TTC549 (cell line): ENCODE results near the gene CDH13.

Experiments used
- FAIRE-seq: peaks from 2 replicates; lab custom pipeline; 2012; peaks lifted over from hg19 to GRCh38; lab: Jason Lieb, UNC

Gene CDH13

DNA sequence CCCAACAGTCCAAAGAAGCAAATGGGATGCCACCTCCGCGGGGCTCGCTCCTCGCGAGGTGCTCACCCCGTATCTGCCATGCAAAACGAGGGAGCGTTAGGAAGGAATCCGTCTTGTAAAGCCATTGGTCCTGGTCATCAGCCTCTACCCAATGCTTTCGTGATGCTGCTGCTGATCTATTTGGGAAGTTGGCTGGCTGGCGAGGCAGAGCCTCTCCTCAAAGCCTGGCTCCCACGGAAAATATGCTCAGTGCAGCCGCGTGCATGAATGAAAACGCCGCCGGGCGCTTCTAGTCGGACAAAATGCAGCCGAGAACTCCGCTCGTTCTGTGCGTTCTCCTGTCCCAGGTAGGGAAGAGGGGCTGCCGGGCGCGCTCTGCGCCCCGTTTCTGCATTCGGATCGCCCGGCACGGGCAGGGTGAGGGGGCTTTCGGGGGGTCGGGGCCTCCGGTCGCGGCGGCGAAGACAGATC lies at the start of gene CDH13:
CDH13 (plus strand) TSS at position 179 of the 471 bp plus-strand sequence.
- no peak for FAIRE-seq

DNA sequence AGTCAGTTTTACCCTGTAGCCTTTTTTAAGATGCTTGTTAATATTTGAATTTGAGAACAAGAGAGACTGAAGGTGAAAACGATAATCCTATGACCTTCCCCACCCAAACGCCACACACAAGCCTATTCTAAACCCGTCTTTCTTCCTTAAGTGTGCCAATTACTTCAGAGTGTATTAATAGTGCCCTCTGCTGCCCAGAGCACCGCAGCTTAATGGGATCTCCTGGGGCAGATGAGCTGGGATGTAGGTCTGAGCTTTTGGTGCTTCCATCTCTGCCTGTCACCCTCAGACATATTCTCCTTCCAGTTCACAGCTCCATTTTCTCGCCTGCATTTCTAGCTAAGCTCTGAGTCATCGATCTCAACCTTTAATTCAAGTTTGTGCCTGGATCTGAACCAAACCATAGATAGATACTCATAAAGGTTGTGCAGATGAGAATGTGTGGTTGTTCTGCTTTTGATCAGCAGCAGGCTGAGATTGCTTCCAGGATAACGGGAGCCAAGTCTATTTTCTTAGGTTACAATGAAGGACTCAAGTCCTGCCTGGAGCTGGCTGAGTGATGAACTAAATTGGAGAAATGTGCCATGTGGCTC lies 46.4 kb upstream of the CDH13 start:
- no peak for FAIRE-seq

DNA sequence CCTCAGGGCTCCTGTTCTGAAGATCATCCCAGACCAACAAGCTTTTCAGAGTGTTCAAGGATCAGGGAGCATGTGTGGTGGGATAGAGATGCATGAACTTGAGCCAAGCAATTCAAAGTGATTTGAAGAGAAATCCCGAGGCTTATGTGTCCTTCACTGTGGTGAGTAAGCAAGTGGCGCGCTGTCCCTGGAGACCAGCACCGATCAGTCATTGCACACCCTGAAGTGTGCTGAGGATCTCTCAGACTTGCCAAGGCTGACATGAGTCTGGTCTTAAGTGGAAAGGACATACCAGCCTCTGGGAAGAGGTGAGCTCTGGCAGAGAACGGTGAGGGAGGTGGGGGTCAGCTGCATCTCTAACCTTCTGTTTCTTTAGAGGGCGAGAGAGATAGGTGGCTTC lies 43.8 kb upstream of the CDH13 start:
- no peak for FAIRE-seq

DNA sequence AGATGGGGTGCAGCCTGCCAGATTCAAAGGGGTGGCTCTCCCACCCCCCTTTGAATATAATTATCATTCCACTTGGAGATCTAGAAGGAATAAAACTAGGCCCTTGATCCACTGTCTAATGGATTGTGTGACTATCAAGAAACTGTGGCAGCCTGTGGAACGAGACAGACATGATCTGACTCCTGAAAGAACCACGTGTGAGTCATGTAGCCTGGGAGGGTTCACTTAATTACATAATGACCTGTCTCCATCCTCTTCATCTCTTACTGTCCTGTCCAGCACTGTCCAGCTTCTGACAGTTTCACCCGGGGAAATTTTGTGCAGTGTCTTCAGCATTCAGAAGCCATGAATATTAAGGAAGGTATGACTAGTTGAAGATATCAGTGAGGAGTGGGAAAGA lies 43.3 kb upstream of the CDH13 start:
- FAIRE-seq, result no peak

DNA sequence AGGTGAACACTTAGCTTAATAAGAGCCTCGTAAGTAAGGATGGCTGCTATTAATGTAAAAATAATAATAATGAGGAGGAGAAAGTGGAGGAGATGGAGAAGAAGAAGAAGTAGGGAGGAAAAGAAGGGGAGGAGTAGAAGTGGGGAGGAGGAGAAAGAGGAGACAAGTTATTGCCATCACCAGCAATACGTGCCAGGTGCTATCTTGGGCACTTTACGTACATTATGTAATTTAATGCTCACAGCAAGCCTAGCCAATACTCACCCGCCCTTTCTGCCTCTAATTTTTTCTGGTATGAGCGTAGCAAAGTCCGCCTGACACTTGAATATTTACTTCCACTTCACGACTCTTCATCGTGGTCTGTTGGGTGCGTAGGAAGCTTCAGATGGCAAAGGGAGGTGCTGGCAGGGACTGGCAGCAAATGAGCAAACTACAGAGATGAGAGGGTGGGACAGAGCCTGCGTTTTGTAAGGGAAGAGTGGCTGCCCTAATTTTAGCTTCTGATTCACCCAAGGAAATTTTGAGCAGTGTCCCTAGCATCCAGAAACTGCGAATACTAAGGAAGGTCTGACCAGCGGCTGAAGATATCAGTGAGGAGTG lies 42.1 kb upstream of the CDH13 start:
- FAIRE-seq, result no peak

DNA sequence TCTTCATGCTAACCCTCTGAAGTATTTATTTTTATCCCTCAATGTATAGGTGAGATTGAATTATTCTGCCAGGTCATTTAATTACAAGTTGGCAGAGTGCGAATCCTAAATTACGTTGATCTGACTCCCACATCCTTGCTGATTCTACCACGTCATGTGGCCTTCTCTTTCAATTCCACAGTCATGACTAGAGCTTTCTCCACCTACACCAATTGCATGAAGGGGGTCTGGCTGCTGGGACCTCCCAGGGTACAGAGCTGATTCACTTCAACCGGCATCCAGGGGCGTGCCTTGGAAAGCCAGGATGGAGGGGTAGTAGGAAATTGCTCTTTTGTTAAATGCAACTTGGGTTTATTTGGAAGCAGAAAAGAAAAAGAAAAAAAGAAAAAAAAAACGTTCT lies 41.1 kb upstream of the CDH13 start:
- no peak for FAIRE-seq

DNA sequence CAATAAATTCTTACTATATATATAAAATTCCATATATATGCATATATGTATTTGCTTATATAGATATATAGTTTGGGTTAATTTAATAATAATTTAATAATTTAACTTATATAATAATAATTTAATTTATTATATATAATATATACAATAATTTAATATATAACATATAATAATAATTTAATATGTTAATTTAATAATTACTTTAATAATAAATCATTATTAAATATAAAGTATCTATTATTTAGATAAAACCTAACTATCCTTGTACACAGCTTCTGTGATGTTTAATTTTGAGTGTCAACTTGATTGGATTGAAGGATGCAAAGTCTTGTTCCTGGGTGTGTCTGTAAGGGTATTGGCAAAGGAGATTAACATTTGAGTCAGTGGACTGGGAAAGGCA lies 40.6 kb upstream of the CDH13 start:
- FAIRE-seq, result peak; percentile 92

DNA sequence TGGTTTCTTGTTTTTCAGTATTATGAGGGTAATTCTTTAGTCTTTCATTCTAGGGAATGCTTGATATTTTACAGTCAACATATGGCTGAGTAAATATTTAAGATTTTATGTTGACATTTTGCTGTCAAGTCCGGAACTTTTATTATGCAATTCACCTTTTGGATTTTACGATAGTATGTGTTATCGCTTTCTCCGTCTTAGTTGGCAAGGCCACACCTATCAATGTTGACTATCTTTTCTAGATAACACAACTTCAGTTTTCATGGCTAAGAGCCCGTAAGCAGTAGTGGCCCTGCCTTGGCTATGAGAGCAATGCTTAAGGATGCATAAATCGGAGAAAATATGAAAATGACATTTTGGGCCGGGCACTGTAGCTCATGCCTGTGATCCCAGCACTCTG lies 39.5 kb upstream of the CDH13 start:
- no peak for FAIRE-seq

DNA sequence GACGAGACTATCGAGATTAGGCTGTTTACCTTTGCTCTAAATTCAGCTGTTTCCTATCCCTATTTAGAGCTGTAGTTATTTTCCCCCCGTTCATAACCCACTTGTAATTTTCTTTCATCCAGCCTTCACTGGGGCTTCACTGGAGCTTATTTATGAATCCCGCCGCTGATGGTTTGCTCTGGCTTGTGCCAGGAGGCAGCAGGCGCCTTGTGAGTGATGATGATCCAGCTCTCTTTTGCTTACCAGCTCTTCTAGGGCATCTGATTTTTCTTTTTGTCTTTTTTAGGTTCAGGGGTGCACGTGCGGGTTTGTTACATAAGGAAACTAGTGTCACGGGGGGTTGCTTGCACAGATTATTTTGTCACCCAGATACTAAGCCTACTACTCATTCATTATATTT lies 37.4 kb upstream of the CDH13 start:
- FAIRE-seq, result no peak

DNA sequence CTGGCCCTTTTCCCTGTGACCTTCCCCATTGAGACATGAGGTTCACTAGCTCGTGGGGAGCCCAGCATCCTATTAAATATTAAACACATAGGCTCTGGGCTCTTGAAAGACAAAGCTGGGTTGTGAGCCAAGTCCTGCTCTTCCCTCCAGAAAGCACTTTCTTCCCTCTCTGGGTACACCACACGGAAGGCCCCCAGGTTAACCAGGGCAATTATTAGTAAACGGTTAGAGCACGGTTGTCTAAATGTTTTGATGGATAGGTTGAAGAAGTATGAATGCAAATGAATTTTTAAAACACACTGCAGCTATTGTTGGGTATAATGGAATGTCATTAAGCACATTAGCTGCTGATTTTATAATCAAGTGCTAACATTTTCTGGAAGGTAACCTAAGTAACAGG lies 32.7 kb upstream of the CDH13 start:
- no peak for FAIRE-seq

DNA sequence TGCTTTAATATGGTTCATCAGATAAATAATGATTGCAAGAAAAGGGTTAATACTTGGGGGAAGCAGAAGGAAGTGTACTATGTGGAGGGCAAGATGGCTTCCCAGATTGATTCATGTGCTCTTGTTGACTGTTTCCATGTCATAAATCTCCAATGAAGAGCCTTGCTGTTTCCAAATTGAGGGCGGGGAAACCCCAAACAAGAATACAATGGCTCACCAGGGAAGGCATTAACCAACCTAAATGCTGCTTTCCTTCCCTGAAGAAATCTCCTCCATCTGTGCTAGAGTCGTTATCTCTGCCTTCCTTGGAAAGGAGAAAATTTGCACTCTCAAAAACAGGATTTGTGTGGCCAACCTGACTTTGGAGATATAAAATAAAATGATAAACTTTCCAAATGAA lies 28.0 kb upstream of the CDH13 start:
- FAIRE-seq, result no peak

DNA sequence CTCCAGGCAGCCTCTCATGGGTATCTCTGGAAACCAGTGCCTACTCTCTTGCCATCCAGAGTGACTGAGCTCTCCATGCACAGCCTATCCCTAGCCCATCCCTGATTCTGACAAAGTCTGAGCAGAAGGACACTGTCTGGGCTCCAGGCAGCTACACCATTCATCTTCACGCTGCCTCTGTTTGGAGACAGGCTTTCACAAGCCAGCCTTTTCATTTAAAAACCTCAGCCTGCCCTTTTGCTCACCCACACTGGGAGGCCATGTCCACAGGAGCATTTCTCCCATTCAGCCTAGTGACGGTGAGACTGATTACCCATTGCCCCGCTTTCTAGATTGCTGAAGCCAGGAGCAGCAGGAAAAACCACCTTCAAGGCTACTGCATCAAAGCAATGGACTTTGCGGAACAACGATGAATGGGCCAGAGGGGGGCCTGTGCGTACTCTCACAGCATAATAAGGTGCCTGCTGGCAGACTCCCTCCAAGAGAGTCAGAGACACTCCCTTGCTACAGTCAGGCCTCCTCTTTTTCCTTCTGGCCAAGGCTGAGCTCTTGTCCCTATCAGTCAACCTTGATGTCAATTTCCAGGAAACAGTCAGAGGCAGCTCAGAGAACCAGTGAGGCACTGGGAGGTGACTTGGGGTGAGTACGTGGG lies 24.7 kb upstream of the CDH13 start:
- FAIRE-seq, result no peak

DNA sequence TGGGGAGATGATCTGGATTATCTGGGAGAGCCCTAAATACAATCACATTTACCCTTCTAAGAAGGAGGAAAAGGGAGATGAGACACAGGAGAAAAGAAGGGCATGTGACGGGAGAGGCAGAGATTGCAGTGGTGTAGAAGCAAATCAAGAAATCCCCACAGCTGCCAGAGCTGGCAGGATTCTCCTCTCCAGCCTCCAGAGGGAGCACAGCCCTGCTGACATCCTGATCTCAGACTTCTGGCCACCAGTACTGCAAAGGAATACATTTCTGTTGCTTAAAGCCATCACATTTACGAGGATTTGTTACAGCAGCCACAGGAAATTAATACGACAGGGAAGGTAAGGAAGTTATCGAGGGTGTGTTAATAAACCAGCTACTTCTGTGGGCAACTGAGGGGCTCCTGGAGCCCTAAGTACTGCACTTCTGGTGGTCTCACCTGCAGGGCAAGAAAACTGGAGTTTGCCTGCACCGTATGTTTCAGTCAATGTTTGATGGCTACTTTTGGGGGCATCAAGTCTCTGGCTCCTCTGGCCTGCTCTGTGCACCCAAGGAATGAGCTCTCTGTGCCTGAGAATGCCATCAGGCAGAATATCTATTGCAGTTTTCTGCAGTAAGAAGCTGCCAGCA lies 22.9 kb upstream of the CDH13 start:
- FAIRE-seq, result no peak

DNA sequence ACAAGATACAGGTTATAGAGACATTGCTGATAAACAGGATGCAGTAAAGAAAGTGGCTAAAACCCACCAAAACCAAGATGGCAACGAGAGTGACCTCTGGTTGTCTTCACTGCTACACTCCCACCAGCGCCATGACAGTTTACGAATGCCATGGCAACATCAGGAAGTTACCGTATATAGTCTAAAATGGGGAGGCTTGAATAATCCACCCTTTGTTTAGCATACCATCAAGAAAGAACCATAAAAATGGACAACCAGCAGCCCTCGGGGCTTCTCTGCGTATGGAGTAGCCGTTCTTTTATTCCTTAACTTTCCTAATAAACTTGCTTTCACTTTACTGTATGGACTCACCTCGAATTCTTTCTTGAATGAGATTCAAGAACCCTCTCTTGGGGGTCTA lies 21.7 kb upstream of the CDH13 start:
- FAIRE-seq, result no peak

DNA sequence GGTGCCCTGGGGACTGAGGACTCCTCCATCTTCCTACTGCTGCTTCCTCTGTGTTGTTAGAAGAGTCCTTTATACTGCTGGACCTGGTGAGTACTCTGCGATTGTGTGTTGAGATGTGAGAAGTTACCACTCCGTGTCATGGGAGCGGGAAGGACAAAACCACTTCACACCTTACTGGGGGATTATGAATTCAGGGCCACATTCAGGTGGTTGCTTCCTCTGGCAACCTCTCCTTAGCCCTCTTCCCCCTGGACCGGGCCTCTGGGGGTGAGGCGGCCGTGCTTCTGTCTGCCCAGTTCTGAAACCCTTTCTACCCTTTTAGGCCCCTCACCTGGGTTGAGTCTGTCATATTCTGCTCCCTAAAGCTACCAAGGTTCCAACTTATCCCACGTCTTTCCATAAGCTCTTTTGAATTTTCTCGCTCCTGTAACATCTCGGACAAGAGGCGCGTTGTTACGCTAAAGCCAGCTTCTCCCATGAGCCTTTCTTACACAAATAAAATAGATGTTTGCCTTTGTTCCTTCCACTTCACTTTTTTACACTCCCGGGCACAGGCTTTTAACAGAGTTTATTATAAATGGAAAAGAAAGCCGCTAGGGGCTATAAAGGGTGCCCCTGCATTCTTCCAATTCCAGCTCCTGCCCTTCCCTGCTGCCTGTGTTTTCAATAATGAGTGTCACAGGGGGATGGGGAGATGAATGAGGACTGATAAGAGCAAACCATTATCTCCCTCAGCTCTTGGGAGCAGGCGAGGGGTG lies 20.7 kb upstream of the CDH13 start:
- no peak for FAIRE-seq

DNA sequence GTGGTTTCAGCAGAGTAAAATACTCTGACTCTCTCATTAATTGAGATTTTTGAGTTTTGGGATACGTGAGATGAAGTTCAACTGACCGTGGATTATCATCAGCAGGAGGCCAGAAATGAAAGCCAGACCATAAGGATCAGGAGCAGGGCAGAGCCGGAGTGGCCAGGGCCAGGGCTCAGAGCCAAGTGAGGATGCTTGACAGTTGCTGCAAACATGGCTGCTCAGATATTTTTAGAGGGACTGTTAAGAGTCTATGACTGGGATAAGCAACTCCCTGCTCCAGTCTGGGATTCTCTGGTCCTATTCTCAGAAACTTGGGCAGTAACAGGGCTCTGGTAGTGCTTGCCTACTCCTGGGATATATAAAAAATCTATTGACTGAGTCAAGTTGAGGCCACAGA lies 17.6 kb upstream of the CDH13 start:
- no peak for FAIRE-seq

DNA sequence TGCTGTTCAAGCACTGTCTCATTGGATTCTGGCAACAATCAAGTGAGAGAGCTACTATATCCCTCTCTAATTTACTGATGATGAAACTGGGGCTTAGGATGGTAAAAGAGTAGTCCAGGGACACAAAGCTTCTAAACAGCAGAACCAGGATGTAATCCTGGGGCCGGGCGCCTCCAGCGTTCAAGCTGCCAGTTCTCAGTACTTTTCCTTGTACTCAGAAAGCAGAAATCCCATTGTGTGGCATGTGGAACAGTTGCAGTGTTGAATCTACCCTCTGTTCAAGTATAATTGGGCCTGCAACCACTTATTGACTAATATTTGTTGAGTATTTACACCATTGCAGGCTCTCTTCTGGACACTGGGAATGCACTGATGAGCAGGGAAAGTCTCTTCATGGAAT lies 14.5 kb upstream of the CDH13 start:
- FAIRE-seq, result no peak

DNA sequence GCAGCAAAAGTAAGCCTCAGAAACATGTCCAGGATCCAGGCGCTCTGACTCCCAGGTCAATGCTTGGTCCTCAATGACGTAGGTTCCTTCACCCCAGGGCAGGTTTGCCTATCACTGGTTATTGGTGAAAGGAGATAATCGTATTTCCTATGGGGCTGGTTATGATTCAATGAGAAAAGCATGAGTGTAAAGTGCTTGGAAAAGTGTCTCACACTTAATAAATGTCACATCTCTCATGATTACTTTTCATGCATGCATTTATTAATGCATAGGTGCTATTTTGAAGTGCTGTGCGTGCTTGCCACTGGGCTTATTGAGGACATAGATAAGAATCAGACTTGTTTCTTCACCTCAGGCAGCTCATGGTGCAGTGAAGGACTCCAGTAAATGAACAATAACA lies 10.4 kb upstream of the CDH13 start:
- FAIRE-seq, result no peak

DNA sequence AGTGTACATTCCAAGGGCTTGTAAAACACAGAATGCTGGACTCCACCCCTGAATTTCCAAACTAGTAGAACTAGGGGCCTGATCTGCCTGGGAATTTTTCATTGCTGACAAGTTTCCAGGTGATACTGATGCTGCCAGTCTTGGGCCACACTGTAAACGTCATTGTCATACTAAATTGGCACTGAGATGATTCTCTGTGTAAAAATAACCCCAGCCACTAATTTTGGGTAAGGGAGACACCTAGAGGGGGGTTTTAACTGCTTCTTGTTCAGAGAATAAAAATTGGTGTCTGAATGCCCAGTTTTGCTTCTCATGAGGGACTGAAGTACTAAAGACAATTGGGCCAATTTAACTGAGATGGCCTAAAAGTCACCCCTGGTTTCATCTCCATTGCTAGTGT lies 5.0 kb upstream of the CDH13 start:
- FAIRE-seq, result no peak

DNA sequence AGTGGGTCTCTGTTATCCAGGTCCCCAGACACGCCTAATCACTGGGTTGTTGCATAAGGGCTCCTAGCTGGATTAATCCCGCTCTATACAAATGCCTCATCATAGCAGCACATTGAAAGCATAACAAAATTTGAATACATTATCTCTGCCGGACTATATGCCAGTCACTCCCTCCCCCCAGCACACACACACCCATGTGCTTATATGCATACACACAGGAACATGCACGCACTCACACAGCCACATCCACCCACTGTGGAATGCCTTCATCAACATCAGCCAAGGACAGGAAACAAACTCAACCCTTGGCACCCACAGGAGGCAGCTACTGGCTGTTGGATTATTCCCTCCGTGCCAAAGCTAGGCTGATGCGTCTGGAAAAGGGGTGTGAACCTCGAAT lies 3.5 kb upstream of the CDH13 start:
- no peak for FAIRE-seq

DNA sequence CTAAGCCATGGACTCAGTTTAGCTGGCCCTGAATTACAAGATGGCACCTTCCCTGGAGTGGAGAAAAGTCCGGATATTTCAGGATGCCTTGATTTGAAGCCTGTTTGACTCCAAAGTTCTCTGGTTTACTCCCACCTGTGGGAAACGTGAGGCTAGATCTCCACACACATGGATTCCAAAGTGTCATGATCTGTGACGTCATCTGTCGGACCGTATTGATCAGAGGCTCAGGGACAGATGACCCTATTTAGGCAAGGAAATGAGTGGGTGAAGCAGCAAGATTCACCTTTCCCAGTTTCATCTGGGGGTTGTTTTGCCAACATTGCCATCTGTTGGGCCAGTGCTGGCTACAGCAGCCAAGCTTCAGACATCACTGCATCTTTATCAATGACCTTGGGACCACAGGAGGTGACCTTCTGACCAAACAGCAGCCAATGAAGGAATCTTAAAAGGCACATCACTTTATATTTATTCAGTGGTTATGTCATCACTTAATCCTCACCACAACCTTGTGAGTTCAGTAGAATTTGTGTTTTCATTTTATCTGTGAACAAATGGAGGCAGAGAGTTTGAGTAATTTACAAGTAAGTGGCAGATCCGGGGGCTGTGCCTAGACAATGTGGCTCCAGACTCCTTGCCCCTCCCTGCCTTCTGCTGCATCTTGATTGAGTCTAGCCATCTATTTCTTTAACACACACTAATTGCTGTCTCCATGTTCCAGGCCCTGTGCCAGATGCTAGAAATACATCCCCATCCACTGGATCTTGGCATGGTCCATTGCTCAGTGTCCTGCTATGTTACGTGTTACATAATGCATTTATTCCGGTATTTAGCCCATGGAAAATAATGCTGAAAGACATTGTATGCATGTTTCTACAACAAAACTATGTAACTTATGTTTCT lies 1.5 kb upstream of the CDH13 start:
- FAIRE-seq, result no peak

DNA sequence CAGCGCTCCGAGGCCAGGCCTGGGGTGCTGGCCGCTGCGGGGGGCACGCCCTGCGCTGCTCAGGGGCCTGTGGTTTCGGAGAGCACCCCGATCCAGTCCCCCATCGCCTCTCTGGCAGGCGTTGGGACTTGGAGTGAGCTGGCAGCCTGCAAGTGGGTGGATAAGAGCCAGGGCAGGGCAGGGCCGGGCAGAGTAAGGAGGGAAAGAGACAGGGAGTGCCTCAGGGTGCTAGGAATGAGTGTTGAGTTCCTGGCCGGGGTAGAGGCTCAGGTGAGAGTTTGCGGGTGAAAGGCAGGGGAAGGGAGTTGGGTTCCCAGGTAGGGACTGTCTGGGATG lies 1.3 kb downstream of the CDH13 start:
- FAIRE-seq, result no peak
